ENCODE measurements around the gene AP1M2.

Gene AP1M2

GRCh38 chr19:10586396-10586795 is 716 bp downstream of the AP1M2 start:
- H3K14ac ChIP-seq (ENCODE audit: low read length): no peak overlapping the region
- peak overlapping the region; percentile 84 for H3K4me3 ChIP-seq (ENCODE audit: low read depth, low read length)
- no peak overlapping the region for H2AFZ ChIP-seq (ENCODE audit: insufficient read depth, low read length, poor library complexity)
- no peak overlapping the region for H2BK120ac ChIP-seq (ENCODE audit: insufficient read depth, low read length, poor library complexity)
- H4K8ac ChIP-seq (ENCODE audit: low read depth, low read length): no peak overlapping the region
- no peak overlapping the region for H4K12ac ChIP-seq (ENCODE audit: low read depth, low read length)
- H3K4me1 ChIP-seq (ENCODE audit: control insufficient read depth in 1 of 2, insufficient read depth in 2 of 2, low read length in 2 of 2): peaks cover 0 to 4% of the 10 kb centered on the region in 2 experiments
- WGBS (ENCODE audit: extremely low coverage, insufficient coverage, insufficient read length): no CpG with 5 or more reads among the region's 6 CpGs
- H2BK12ac ChIP-seq (ENCODE audit: low read length): no peak overlapping the region
- no peak overlapping the region for H3K18ac ChIP-seq (ENCODE audit: low read length)
- H3K4me2 ChIP-seq (ENCODE audit: low read length): peak overlapping the region; percentile 61
- no peak overlapping the region for H3K27ac ChIP-seq (ENCODE audit: low read depth, low read length)
- H3K23ac ChIP-seq (ENCODE audit: low read length): no peak overlapping the region
- no peak overlapping the region for H3K9ac ChIP-seq (ENCODE audit: low read length)
- peaks cover 3% of the 10 kb centered on the region for H3K79me1 ChIP-seq (ENCODE audit: low read length)
- H3K4ac ChIP-seq (ENCODE audit: low read depth, low read length): peak overlapping the region; percentile 23
- H4K91ac ChIP-seq (ENCODE audit: low read depth, low read length): no peak overlapping the region
- no peaks in the 10 kb centered on the region for H3K27me3 ChIP-seq (ENCODE audit: insufficient read depth, low read length)
- H2BK5ac ChIP-seq (ENCODE audit: low read depth, low read length, poor library complexity): no peak overlapping the region
- H3K9me3 ChIP-seq (ENCODE audit: insufficient read depth, low read depth, low read length): peaks cover 3% of the 10 kb centered on the region
- peak; percentile 68 to 76 for DNase-seq
- H3K36me3 ChIP-seq (ENCODE audit: control insufficient read depth in 1 of 2, insufficient read depth in 2 of 2, low read length in 2 of 2): peaks cover 20 to 21% of the 10 kb centered on the region in 2 experiments
- peaks cover 4% of the 10 kb centered on the region for H3K79me2 ChIP-seq (ENCODE audit: control insufficient read depth, insufficient read depth, low read length, poor library complexity)
- no peak overlapping the region for H2AK5ac ChIP-seq (ENCODE audit: low read length)

- Histone ChIP-seq H3K79me2 (ENCODE audit: control insufficient read depth, insufficient read depth, low read length, poor library complexity) (peaks cover 4% of the 10 kb centered on the region), H3K14ac (ENCODE audit: low read length) (no peak overlapping the region), H4K91ac (ENCODE audit: low read depth, low read length) (no peak overlapping the region), H3K36me3 (ENCODE audit: control insufficient read depth in 1 of 2, insufficient read depth in 2 of 2, low read length in 2 of 2) (peaks cover 36 to 40% of the 10 kb centered on the region in 2 experiments), H3K4me1 (ENCODE audit: control insufficient read depth in 1 of 2, insufficient read depth in 2 of 2, low read length in 2 of 2) (peaks cover 0 to 7% of the 10 kb centered on the region in 2 experiments), H2BK120ac (ENCODE audit: insufficient read depth, low read length, poor library complexity) (no peak overlapping the region), H3K23ac (ENCODE audit: low read length) (no peak overlapping the region), H3K4ac (ENCODE audit: low read depth, low read length) (no peak overlapping the region), H4K8ac (ENCODE audit: low read depth, low read length) (no peak overlapping the region), H3K18ac (ENCODE audit: low read length) (no peak overlapping the region), H3K9me3 (ENCODE audit: insufficient read depth, low read depth, low read length) (peaks cover 3% of the 10 kb centered on the region), H3K79me1 (ENCODE audit: low read length) (peaks cover 3% of the 10 kb centered on the region), H3K27me3 (ENCODE audit: insufficient read depth, low read length) (no peaks in the 10 kb centered on the region), H2AK5ac (ENCODE audit: low read length) (no peak overlapping the region), H2AFZ (ENCODE audit: insufficient read depth, low read length, poor library complexity) (no peak overlapping the region), H3K4me3 (ENCODE audit: low read depth, low read length) (no peak overlapping the region), H3K27ac (ENCODE audit: low read depth, low read length) (no peak overlapping the region), H3K4me2 (ENCODE audit: low read length) (no peak overlapping the region), H4K12ac (ENCODE audit: low read depth, low read length) (no peak overlapping the region), H3K9ac (ENCODE audit: low read length) (no peak overlapping the region), H2BK12ac (ENCODE audit: low read length) (no peak overlapping the region), H2BK5ac (ENCODE audit: low read depth, low read length, poor library complexity) (no peak overlapping the region)
- WGBS (ENCODE audit: extremely low coverage, insufficient coverage, insufficient read length): no CpG with 5 or more reads among the region's 9 CpGs
- no peak for DNase-seq
Measured at GRCh38 chr19:10583036-10583776, 3.9 kb downstream of the AP1M2 start.

DNA sequence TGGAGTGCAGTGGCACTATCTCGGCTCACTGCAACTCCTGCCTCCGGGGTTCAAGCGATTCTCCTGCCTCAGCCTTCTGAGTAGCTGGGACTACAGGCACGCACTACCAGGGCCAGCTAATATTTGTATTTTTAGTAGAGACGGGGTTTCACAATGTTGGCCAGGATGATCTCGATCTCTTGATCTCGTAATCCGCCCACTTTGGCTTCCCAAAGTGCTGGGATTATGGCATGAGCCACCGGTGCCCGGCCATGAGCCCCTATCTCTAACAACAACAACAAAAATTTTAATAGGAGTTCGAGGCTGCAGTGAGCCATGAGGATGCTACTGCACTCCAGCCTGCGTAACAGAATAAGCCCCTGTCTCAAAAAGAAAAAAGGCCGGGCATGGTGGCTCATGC is 5.0 kb downstream of the AP1M2 start:
- Histone ChIP-seq H3K9me3 (ENCODE audit: insufficient read depth, low read depth, low read length) (peaks cover 3% of the 10 kb centered on the region), H2BK120ac (ENCODE audit: insufficient read depth, low read length, poor library complexity) (no peak overlapping the region), H4K91ac (ENCODE audit: low read depth, low read length) (no peak overlapping the region), H3K36me3 (ENCODE audit: control insufficient read depth in 1 of 2, insufficient read depth in 2 of 2, low read length in 2 of 2) (peaks cover 42 to 46% of the 10 kb centered on the region in 2 experiments), H2AK5ac (ENCODE audit: low read length) (no peak overlapping the region), H2AFZ (ENCODE audit: insufficient read depth, low read length, poor library complexity) (no peak overlapping the region), H3K27me3 (ENCODE audit: insufficient read depth, low read length) (no peaks in the 10 kb centered on the region), H3K79me2 (ENCODE audit: control insufficient read depth, insufficient read depth, low read length, poor library complexity) (peaks cover 3% of the 10 kb centered on the region), H4K8ac (ENCODE audit: low read depth, low read length) (no peak overlapping the region), H3K4me3 (ENCODE audit: low read depth, low read length) (no peak overlapping the region), H3K18ac (ENCODE audit: low read length) (no peak overlapping the region), H3K79me1 (ENCODE audit: low read length) (peaks cover 3% of the 10 kb centered on the region), H4K12ac (ENCODE audit: low read depth, low read length) (no peak overlapping the region), H3K27ac (ENCODE audit: low read depth, low read length) (no peak overlapping the region), H3K4me1 (ENCODE audit: control insufficient read depth in 1 of 2, insufficient read depth in 2 of 2, low read length in 2 of 2) (peaks cover 0 to 7% of the 10 kb centered on the region in 2 experiments), H2BK5ac (ENCODE audit: low read depth, low read length, poor library complexity) (no peak overlapping the region), H3K4ac (ENCODE audit: low read depth, low read length) (no peak overlapping the region), H3K9ac (ENCODE audit: low read length) (no peak overlapping the region), H3K14ac (ENCODE audit: low read length) (no peak overlapping the region), H2BK12ac (ENCODE audit: low read length) (no peak overlapping the region), H3K23ac (ENCODE audit: low read length) (no peak overlapping the region), H3K4me2 (ENCODE audit: low read length) (no peak overlapping the region)
- no CpG with 5 or more reads among the region's 13 CpGs for WGBS (ENCODE audit: extremely low coverage, insufficient coverage, insufficient read length)
- DNase-seq: no peak

DNA sequence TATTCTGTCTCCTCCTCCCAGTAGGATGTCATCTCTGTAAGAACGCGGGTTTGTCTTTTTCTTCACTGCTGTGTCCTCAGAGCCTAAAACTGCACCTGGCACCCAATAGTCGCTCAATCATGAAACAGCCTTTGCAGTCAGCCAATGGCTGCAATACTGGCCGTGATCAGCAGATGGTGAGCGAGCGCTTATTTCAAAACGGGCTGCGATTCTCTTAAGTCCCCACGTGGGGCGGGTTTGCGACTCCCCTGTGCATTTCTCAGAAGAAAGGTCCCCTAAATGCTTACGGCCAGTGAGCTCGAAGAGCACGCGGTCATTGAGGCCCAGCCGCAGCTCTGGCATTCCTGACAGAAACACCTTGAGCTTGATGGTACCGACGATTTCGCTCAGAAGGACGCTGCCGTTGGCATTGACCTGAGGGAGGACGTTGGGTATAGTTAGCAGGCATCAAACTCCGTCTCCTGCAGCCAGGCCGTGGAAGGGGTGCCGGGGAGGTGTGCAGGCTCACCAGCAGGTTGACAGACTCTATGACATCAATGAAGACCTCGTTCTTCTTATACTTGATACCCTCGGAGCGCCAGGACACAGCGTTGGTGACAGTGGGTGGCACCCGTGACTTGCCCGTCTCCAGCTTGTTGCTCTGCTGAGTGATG is 6.0 kb downstream of the AP1M2 start:
- no peaks in the 10 kb centered on the region for H3K79me2 ChIP-seq (ENCODE audit: control insufficient read depth, insufficient read depth, low read length, poor library complexity)
- H2AFZ ChIP-seq (ENCODE audit: insufficient read depth, low read length, poor library complexity): no peak overlapping the region
- H3K18ac ChIP-seq (ENCODE audit: low read length): no peak overlapping the region
- H4K91ac ChIP-seq (ENCODE audit: low read depth, low read length): no peak overlapping the region
- H2BK120ac ChIP-seq (ENCODE audit: insufficient read depth, low read length, poor library complexity): no peak overlapping the region
- no CpG with 5 or more reads among the region's 31 CpGs for WGBS (ENCODE audit: extremely low coverage, insufficient coverage, insufficient read length)
- no peak overlapping the region for H2BK5ac ChIP-seq (ENCODE audit: low read depth, low read length, poor library complexity)
- H3K79me1 ChIP-seq (ENCODE audit: low read length): no peaks in the 10 kb centered on the region
- no peak overlapping the region for H4K12ac ChIP-seq (ENCODE audit: low read depth, low read length)
- DNase-seq: peak; percentile 92 to 97
- H3K14ac ChIP-seq (ENCODE audit: low read length): no peak overlapping the region
- no peak overlapping the region for H3K4me3 ChIP-seq (ENCODE audit: low read depth, low read length)
- H3K4me1 ChIP-seq (ENCODE audit: control insufficient read depth in 1 of 2, insufficient read depth in 2 of 2, low read length in 2 of 2): peaks cover 0 to 5% of the 10 kb centered on the region in 2 experiments
- no peak overlapping the region for H3K4ac ChIP-seq (ENCODE audit: low read depth, low read length)
- peaks cover 46 to 50% of the 10 kb centered on the region in 2 experiments for H3K36me3 ChIP-seq (ENCODE audit: control insufficient read depth in 1 of 2, insufficient read depth in 2 of 2, low read length in 2 of 2)
- no peak overlapping the region for H3K23ac ChIP-seq (ENCODE audit: low read length)
- H2BK12ac ChIP-seq (ENCODE audit: low read length): no peak overlapping the region
- H4K8ac ChIP-seq (ENCODE audit: low read depth, low read length): no peak overlapping the region
- no peak overlapping the region for H3K27ac ChIP-seq (ENCODE audit: low read depth, low read length)
- no peak overlapping the region for H3K9ac ChIP-seq (ENCODE audit: low read length)
- H3K27me3 ChIP-seq (ENCODE audit: insufficient read depth, low read length): no peaks in the 10 kb centered on the region
- H3K9me3 ChIP-seq (ENCODE audit: insufficient read depth, low read depth, low read length): peaks cover 3% of the 10 kb centered on the region
- H3K4me2 ChIP-seq (ENCODE audit: low read length): no peak overlapping the region
- peak overlapping the region; percentile 20 for H2AK5ac ChIP-seq (ENCODE audit: low read length)
